ENCODE measurements around the gene PLXDC1. TPM values are rescaled to one million over a fixed set of nuclear protein-coding genes. Genes with fewer than 3 reads are reported as not detected.

Gene PLXDC1
- 2.3 and 3.7 TPM in 2 replicates for total RNA-seq
- long read RNA-seq, partial matches to known transcripts: 0 of 8 reads
- long read RNA-seq, other reads (novel, unspliced or antisense): 6 of 8 reads

DNA sequence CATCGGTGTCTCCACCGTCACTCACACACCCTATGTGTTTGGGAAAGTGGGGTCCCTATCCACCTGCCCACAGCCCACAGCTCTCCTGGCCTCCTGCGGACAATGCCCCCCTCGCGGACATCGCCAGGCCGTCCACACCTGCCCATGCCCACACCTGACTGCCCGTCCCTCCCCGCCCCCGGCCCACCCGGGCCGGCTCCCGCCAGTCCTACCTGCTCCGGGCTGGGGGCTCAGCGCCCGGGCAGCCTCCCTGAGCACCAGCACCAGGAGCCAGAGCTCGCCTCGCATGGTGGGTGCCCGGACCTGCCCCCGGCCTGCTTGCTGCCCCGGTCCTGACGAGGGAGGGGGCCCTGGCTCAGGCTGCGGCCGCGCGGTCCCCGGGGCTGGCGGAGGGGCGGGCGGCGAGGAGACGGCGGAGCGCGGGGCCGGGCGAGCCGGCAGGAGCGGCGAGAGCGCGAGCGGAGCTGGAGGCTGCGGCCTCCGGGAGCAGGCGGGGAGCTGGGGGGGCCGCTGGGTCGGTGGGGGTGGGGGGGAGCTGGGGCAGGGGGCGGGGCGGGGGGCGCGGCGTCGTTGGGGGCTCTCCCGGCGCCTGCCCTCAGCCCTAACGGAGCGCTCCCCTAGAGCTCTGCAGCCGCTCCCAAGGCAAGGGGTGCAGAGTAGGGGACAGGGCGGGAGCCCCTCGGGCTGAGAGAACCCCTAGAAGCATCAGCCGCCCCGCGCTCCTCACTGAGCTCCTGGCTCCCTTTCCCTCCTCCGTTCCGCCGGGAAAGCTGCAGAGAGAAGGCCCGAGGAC lies at the start of gene PLXDC1:
PLXDC1 (minus strand) TSS at position 488 of the 793 bp plus-strand sequence; CDS start at position 288, 200 bp downstream.
- TF ChIP-seq, protein P1, sequence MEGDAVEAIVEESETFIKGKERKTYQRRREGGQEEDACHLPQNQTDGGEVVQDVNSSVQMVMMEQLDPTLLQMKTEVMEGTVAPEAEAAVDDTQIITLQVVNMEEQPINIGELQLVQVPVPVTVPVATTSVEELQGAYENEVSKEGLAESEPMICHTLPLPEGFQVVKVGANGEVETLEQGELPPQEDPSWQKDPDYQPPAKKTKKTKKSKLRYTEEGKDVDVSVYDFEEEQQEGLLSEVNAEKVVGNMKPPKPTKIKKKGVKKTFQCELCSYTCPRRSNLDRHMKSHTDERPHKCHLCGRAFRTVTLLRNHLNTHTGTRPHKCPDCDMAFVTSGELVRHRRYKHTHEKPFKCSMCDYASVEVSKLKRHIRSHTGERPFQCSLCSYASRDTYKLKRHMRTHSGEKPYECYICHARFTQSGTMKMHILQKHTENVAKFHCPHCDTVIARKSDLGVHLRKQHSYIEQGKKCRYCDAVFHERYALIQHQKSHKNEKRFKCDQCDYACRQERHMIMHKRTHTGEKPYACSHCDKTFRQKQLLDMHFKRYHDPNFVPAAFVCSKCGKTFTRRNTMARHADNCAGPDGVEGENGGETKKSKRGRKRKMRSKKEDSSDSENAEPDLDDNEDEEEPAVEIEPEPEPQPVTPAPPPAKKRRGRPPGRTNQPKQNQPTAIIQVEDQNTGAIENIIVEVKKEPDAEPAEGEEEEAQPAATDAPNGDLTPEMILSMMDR (IDR thresholded peaks at IDR 0.05; ENCODE audit: unreplicated experiment): no peak
- Mint-ChIP-seq H3K27ac (peak within 1 kb of the TSS; percentile 100), H3K36me3 (ENCODE audit: insufficient read depth) (peaks cover 7% of the 10 kb centered on the region), H3K9me3 (ENCODE audit: low read depth) (no peaks in the 10 kb centered on the region), H3K4me3 (ENCODE audit: low read depth) (peak within 1 kb of the TSS; percentile 95), H3K4me1 (ENCODE audit: low read depth) (peaks cover 16% of the 10 kb centered on the region), H3K27me3 (peaks cover 28% of the 10 kb centered on the region)
- DNase-seq (ENCODE audit: low spot score, unreplicated experiment): peak; percentile 22

GRCh38 chr17:39200957-39201510 lies 49.6 kb upstream of the PLXDC1 start:
- peak overlapping the region; percentile 100 for H3K27ac Mint-ChIP-seq

DNA sequence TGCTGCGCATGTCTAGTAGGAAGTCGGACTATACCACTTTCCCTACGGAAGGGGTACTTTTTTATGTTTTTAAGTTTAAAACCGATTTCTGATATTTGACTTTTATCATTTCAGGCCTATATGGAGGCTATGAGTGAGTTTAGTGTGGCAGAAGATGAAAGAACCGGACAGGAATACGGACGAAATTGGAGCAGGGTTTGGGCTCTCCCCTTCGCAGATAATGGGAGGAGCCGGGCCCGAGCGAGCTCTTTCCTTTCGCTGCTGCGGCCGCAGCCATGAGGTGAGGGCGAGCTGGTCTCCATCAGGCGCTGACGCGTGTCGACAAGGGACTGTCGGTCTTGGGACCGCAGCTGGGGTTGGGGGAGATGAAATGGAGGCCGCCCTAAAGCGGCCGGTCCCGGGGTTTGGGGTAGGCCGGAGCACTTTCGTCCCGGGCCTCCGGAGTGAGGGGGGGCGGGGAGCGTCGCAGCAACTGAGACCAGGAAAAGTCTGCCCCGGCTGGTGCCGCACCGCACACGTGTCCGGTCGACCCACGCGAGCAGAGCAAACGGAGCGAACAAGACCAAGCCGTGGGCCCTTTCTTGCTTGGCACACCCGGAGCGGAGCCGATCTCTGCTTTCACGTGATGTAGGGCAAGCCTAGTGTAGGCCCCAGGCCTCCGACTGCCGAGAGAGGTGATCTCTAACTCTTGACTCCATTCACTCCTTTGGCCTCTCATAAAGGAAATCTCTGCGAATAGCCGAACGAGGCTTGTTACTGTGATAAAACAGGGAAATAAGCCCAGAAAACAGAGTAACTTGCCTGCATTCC lies 48.8 kb upstream of the PLXDC1 start, which contains the start of gene RPL19:
RPL19 (plus strand) TSS at position 214 of the 810 bp plus-strand sequence; CDS start at position 276, 62 bp downstream.
- Mint-ChIP-seq H3K27me3 (no peaks in the 10 kb centered on the region), H3K36me3 (ENCODE audit: insufficient read depth) (peaks cover 28% of the 10 kb centered on the region)
- DNase-seq (ENCODE audit: low spot score, unreplicated experiment): peak; percentile 55

More at GRCh38 chr17:39200957-39201510, 49.6 kb upstream of the PLXDC1 start:
- no peak for DNase-seq (ENCODE audit: low spot score, unreplicated experiment)
- H3K27me3 Mint-ChIP-seq: no peaks in the 10 kb centered on the region
- H3K36me3 Mint-ChIP-seq (ENCODE audit: insufficient read depth): peaks cover 28% of the 10 kb centered on the region
- peak overlapping the region; percentile 97 for H3K4me3 Mint-ChIP-seq (ENCODE audit: low read depth)
- peaks cover 16% of the 10 kb centered on the region for H3K4me1 Mint-ChIP-seq (ENCODE audit: low read depth)
- TF ChIP-seq, protein P1 (IDR thresholded peaks at IDR 0.05; ENCODE audit: unreplicated experiment): no peak
- H3K9me3 Mint-ChIP-seq (ENCODE audit: low read depth): no peaks in the 10 kb centered on the region

GRCh38 chr17:39199820-39200069 lies 48.3 kb upstream of the PLXDC1 start:
- H3K27me3 Mint-ChIP-seq: no peaks in the 10 kb centered on the region
- H3K27ac Mint-ChIP-seq: peak overlapping the region; percentile 100
- TF ChIP-seq, protein P1 (IDR thresholded peaks at IDR 0.05; ENCODE audit: unreplicated experiment): no peak
- H3K36me3 Mint-ChIP-seq (ENCODE audit: insufficient read depth): peaks cover 25% of the 10 kb centered on the region
- H3K9me3 Mint-ChIP-seq (ENCODE audit: low read depth): no peaks in the 10 kb centered on the region
- H3K4me3 Mint-ChIP-seq (ENCODE audit: low read depth): peak overlapping the region; percentile 97
- peaks cover 16% of the 10 kb centered on the region for H3K4me1 Mint-ChIP-seq (ENCODE audit: low read depth)
- peak; percentile 59 for DNase-seq (ENCODE audit: low spot score, unreplicated experiment)

More for the DNA sequence above, 48.8 kb upstream of the PLXDC1 start, which contains the start of gene RPL19:
- Mint-ChIP-seq H3K27ac (peak within 1 kb of the TSS; percentile 100), H3K4me1 (ENCODE audit: low read depth) (peaks cover 16% of the 10 kb centered on the region), H3K4me3 (ENCODE audit: low read depth) (peak within 1 kb of the TSS; percentile 97), H3K9me3 (ENCODE audit: low read depth) (no peaks in the 10 kb centered on the region)
- TF ChIP-seq, protein P1 (IDR thresholded peaks at IDR 0.05; ENCODE audit: unreplicated experiment): no peak

GRCh38 chr17:39198186-39198566 lies 46.7 kb upstream of the PLXDC1 start:
- H3K27ac Mint-ChIP-seq: peak overlapping the region; percentile 84
- DNase-seq (ENCODE audit: low spot score, unreplicated experiment): no peak
- H3K27me3 Mint-ChIP-seq: no peaks in the 10 kb centered on the region
- peak overlapping the region; percentile 97 for H3K4me3 Mint-ChIP-seq (ENCODE audit: low read depth)
- TF ChIP-seq, protein P1 (IDR thresholded peaks at IDR 0.05; ENCODE audit: unreplicated experiment): no peak
- H3K9me3 Mint-ChIP-seq (ENCODE audit: low read depth): no peaks in the 10 kb centered on the region
- H3K4me1 Mint-ChIP-seq (ENCODE audit: low read depth): peaks cover 16% of the 10 kb centered on the region
- H3K36me3 Mint-ChIP-seq (ENCODE audit: insufficient read depth): peaks cover 17% of the 10 kb centered on the region
